Stimulated activated CD4-positive, alpha-beta T cell treated with anti-CD3 and anti-CD28 coated beads, Interleukin-2, amount 100 ng/mL, for 4 hours (primary cell): ENCODE measurements around the gene TP53INP2.
"Not testable (repeated sequence)": the region's sequence is repeated elsewhere in the genome, so short reads cannot be mapped to it uniquely, and the experiment has no call there.

Experiments
- DNase-seq: peaks from one replicate; pipeline ENCODE4 v3.0.0-alpha.2; 2020; ENCODE audit warnings: low read depth

Gene TP53INP2

GRCh38 chr20:34704177-34705007, at the start of gene TP53INP2:
Gene TP53INP2 (plus strand): TSS chr20:34704344. CDS start chr20:34708740, 4,396 bp downstream.
- DNase-seq: peak; percentile 77

- DNase-seq: not testable (repeated sequence)
Measured at GRCh38 chr20:34658654-34659053, 45.5 kb upstream of the TP53INP2 start.

GRCh38 chr20:34661811-34662210, 42.3 kb upstream of the TP53INP2 start:
- not testable (repeated sequence) for DNase-seq

GRCh38 chr20:34663213-34663943, 40.8 kb upstream of the TP53INP2 start:
- DNase-seq: no peak

- DNase-seq: not testable (repeated sequence)
Measured at GRCh38 chr20:34664751-34665150, 39.4 kb upstream of the TP53INP2 start.

- no peak for DNase-seq
Measured at GRCh38 chr20:34669094-34669493, 35.0 kb upstream of the TP53INP2 start.

GRCh38 chr20:34673412-34673811, 30.7 kb upstream of the TP53INP2 start:
- no peak for DNase-seq

- no peak for DNase-seq
Measured at GRCh38 chr20:34675561-34675960, 28.6 kb upstream of the TP53INP2 start.

- no peak for DNase-seq
Measured at GRCh38 chr20:34675993-34676641, 28.0 kb upstream of the TP53INP2 start.

- DNase-seq: peak; percentile 96
Measured at GRCh38 chr20:34676642-34677373, 27.3 kb upstream of the TP53INP2 start, which contains the start of gene PIGU. Gene PIGU (minus strand): TSS chr20:34677092. CDS start chr20:34677085, 7 bp downstream.

GRCh38 chr20:34680586-34681175, 23.5 kb upstream of the TP53INP2 start:
- no peak for DNase-seq

GRCh38 chr20:34683667-34684066, 20.5 kb upstream of the TP53INP2 start:
- DNase-seq: no peak

GRCh38 chr20:34689486-34689885, 14.7 kb upstream of the TP53INP2 start:
- DNase-seq: no peak

GRCh38 chr20:34691838-34692237, 12.3 kb upstream of the TP53INP2 start:
- DNase-seq: no peak

GRCh38 chr20:34693414-34693813, 10.7 kb upstream of the TP53INP2 start:
- no peak for DNase-seq

- DNase-seq: no peak
Measured at GRCh38 chr20:34701405-34702085, 2.6 kb upstream of the TP53INP2 start.

- no peak for DNase-seq
Measured at GRCh38 chr20:34703061-34703423, 1.1 kb upstream of the TP53INP2 start.

- no peak for DNase-seq
Measured at GRCh38 chr20:34703424-34704176, 544 bp upstream of the TP53INP2 start.

GRCh38 chr20:34705008-34705396, 858 bp downstream of the TP53INP2 start:
- no peak for DNase-seq
